SK-N-SH treated with all-trans-retinoic acid at 6 μM for 48 hours (cell line): Measurements from ENCODE around the gene PPP4R1.
A peak's percentile ranks its signal among the peaks of the same experiment; 100 is the strongest.

Source experiments
- ATAC-seq: fragments of 200-7000 bp; cut with Tn5 transposase; 3 replicates; pipeline ENCODE4 v1.9.1; 2020; ENCODE audit warnings: mild to moderate bottlenecking, moderate library complexity
- ARNTL ChIP-seq: fragments of 450-650 bp; formaldehyde crosslinking; IDR thresholded peaks from 2 replicates; pipeline ENCODE4 v1.5.0; 2020; ENCODE audit warnings: low read depth, mild to moderate bottlenecking, moderate library complexity, borderline replicate concordance
- BACH2 ChIP-seq: fragments of 250-450 bp; sonication (Bioruptor Pico); IDR thresholded peaks from 2 replicates; pipeline ENCODE4 v1.9.0; 2021; ENCODE audit warnings: mild to moderate bottlenecking, borderline replicate concordance
- CSDC2 ChIP-seq: fragments of 250-450 bp; sonication (Bioruptor Pico); IDR thresholded peaks from 2 replicates; pipeline ENCODE4 v1.5.0; 2020; ENCODE audit warnings: mild to moderate bottlenecking, moderate library complexity
- CSRNP3 ChIP-seq: fragments of 250-450 bp; sonication (Bioruptor Pico); IDR thresholded peaks from 2 replicates; pipeline ENCODE4 v1.5.1; 2021; ENCODE audit warnings: mild to moderate bottlenecking, moderate library complexity
- GLIS3 ChIP-seq: fragments of 250-450 bp; sonication (Bioruptor Pico); IDR thresholded peaks from 2 replicates; pipeline ENCODE4 v1.5.0; 2020; ENCODE audit warnings: mild to moderate bottlenecking, moderate library complexity
- ISL1 ChIP-seq: fragments of 250-450 bp; sonication (Bioruptor Pico); IDR thresholded peaks from 2 replicates; pipeline ENCODE4 v2.1.2; 2022; ENCODE audit warnings: mild to moderate bottlenecking, moderate library complexity
- OSR1 ChIP-seq: fragments of 250-450 bp; sonication (Bioruptor Pico); IDR thresholded peaks from 2 replicates; pipeline ENCODE4 v1.8.0; 2022; ENCODE audit warnings: moderate library complexity, mild to moderate bottlenecking, inconsistent platforms
- PATZ1 ChIP-seq: fragments of 250-450 bp; sonication (Bioruptor Pico); IDR thresholded peaks from 2 replicates; pipeline ENCODE4 v1.8.0; 2020; ENCODE audit warnings: mild to moderate bottlenecking, moderate library complexity, borderline replicate concordance
- PPARA ChIP-seq: fragments of 250-450 bp; sonication (Bioruptor Pico); IDR thresholded peaks from 2 replicates; pipeline ENCODE4 v1.5.0; 2020; ENCODE audit warnings: mild to moderate bottlenecking, borderline replicate concordance
- RARB ChIP-seq: fragments of 250-450 bp; sonication (Bioruptor Pico); IDR thresholded peaks from 2 replicates; pipeline ENCODE4 v1.8.0; 2021; ENCODE audit warnings: mild to moderate bottlenecking, moderate library complexity
- SNAI2 ChIP-seq: fragments of 250-450 bp; sonication (Bioruptor Pico); IDR thresholded peaks from 2 replicates; pipeline ENCODE4 v1.5.0; 2020; ENCODE audit warnings: mild to moderate bottlenecking, moderate library complexity
- TCF4 ChIP-seq: fragments of 250-450 bp; sonication (Bioruptor Pico); IDR thresholded peaks from 2 replicates; pipeline ENCODE4 v1.8.0; 2021; ENCODE audit warnings: mild to moderate bottlenecking, moderate library complexity, borderline replicate concordance
- TOX ChIP-seq: fragments of 250-450 bp; sonication (Bioruptor Pico); IDR thresholded peaks from 2 replicates; pipeline ENCODE4 v1.8.0; 2021; ENCODE audit warnings: mild to moderate bottlenecking, moderate library complexity, borderline replicate concordance
- TSHZ2 ChIP-seq: fragments of 250-450 bp; sonication (Bioruptor Pico); IDR thresholded peaks from 2 replicates; pipeline ENCODE4 v1.5.0; 2020; ENCODE audit warnings: mild to moderate bottlenecking, moderate library complexity
- ZFP3 ChIP-seq: fragments of 250-450 bp; sonication (Bioruptor Pico); IDR thresholded peaks from 2 replicates; pipeline ENCODE4 v1.5.0; 2020; ENCODE audit warnings: mild to moderate bottlenecking, moderate library complexity
- ZFP30 ChIP-seq: fragments of 450-650 bp; formaldehyde crosslinking; IDR thresholded peaks from 2 replicates; pipeline ENCODE4 v1.5.0; 2022; ENCODE audit warnings: mild to moderate bottlenecking, moderate library complexity
- ZNF565 ChIP-seq: fragments of 450-650 bp; formaldehyde crosslinking; conservative IDR thresholded peaks from 2 replicates; pipeline ENCODE4 v1.5.0; 2020; ENCODE audit warnings: low read depth, mild to moderate bottlenecking, moderate library complexity
- TF ChIP-seq, protein P1 (sequence below): fragments of 250-450 bp; sonication (Bioruptor Pico); IDR thresholded peaks from 2 replicates; pipeline ENCODE4 v1.8.0; 2021; ENCODE audit warnings: low read depth, mild to moderate bottlenecking, moderate library complexity, borderline replicate concordance

The PPP4R1 gene

DNA sequence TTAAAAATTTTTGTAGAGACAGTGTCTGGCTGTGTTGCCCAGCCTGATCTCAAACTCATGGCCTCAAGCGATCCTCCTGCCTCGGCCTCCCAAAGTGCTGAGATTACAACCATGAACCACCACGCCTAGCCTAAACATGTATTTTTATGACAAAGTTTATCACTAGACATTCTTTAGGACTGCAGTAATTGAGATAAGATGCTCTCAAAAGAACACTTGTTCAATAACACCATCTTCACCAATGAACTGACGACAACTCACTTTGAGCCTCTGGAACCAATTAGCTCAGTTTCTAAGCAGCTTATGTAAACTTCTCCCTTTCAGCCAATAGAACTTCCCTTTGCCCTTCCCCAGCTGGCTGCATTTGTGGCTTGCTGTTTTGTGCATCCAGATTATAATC lies 15.3 kb upstream of the PPP4R1 start:
- peak; percentile 80 for ATAC-seq
- TF ChIP-seq TCF4 (CRISPR knock-in tag) (no peak), GLIS3 (CRISPR knock-in tag) (no peak), TOX (CRISPR knock-in tag) (no peak), PPARA (no peak), CSDC2 (CRISPR knock-in tag) (no peak), PATZ1 (no peak), OSR1 (CRISPR knock-in tag) (no peak), ZFP30 (no peak), TSHZ2 (CRISPR knock-in tag) (no peak), ARNTL (CRISPR knock-in tag) (no peak), SNAI2 (CRISPR knock-in tag) (no peak), CSRNP3 (CRISPR knock-in tag) (no peak), ZNF565 (CRISPR knock-in tag) (no peak), RARB (CRISPR knock-in tag) (no peak), BACH2 (no peak), ZFP3 (no peak)
- TF ChIP-seq, protein P1, sequence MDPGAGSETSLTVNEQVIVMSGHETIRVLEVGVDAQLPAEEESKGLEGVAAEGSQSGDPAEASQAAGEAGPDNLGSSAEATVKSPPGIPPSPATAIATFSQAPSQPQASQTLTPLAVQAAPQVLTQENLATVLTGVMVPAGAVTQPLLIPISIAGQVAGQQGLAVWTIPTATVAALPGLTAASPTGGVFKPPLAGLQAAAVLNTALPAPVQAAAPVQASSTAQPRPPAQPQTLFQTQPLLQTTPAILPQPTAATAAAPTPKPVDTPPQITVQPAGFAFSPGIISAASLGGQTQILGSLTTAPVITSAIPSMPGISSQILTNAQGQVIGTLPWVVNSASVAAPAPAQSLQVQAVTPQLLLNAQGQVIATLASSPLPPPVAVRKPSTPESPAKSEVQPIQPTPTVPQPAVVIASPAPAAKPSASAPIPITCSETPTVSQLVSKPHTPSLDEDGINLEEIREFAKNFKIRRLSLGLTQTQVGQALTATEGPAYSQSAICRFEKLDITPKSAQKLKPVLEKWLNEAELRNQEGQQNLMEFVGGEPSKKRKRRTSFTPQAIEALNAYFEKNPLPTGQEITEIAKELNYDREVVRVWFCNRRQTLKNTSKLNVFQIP, result no peak
- TF ChIP-seq, all 23 proteins: peak for 0

- ATAC-seq, result no peak
- TF ChIP-seq ISL1 (CRISPR knock-in tag) (no peak), TOX (CRISPR knock-in tag) (no peak), TSHZ2 (CRISPR knock-in tag) (no peak), ARNTL (CRISPR knock-in tag) (no peak), SNAI2 (CRISPR knock-in tag) (no peak), PPARA (no peak), PATZ1 (no peak), OSR1 (CRISPR knock-in tag) (no peak), BACH2 (no peak), ZFP3 (no peak), CSDC2 (CRISPR knock-in tag) (no peak)
These were observed 14.6 kb upstream of the PPP4R1 start for GRCh38 chr18:9628984-9629383.
